Hepatic stellate cell (primary cell): ENCODE data around the gene RBM4B.

Source experiments
- DNase-seq: peaks from one replicate; pipeline ENCODE4 v3.0.0; 2011; ENCODE audit warnings: low spot score

Gene RBM4B

DNA sequence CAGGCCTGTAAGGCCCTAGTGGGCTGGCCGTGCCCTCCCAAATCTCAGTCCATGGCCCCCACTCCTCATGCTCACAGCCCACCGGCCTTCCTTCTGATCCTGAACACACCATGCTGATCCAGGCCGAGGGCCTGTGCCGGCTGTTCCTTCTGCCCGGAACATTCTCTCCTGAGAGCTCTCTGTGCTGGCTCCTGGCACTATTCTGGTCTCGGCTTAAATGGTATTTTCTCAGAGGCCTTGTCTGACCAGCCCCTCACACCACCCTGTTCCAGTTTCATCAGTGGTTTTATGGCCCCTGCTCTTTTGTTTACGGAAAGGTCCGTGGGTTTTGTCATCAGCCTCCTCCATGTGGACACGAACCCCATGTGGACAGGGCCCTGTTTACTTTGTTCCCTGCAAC lies 29.3 kb upstream of the RBM4B start:
- DNase-seq: no peak

DNA sequence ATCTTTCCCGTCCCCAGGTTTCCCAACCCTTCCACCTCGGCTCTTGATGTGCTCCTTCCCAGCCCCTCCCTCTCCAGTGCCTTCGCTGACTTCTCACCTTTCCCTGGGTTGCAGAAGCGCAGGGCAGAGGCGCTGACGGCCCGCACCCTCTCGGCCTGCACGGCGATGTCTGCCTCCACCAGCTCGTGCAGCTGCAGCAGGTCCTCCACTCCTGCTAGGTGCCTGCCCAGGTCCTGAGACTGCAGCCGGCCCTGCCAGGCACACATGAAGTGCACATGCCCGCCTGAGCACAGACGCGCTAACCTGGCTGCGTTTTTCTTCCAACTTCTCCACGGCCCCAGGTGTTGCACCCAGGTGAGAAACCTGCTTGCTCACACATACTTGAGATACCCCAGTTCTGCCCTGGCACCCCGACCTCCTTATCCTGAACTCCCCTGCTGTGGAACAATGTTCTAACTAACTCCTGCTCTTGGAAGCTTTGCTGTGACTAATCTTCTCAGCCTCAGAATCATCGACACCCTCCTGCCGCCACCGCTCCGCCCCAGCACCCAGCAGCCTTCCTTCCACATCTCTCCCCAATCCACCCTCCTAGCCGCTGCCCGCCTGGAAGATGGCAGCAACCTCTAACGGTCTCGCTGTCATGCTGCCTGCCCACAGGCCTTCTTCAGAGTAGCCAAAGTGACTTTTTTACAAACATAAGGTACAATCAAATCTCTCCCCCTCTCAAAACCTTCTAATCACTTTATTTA lies 28.1 kb upstream of the RBM4B start:
- no peak for DNase-seq

DNA sequence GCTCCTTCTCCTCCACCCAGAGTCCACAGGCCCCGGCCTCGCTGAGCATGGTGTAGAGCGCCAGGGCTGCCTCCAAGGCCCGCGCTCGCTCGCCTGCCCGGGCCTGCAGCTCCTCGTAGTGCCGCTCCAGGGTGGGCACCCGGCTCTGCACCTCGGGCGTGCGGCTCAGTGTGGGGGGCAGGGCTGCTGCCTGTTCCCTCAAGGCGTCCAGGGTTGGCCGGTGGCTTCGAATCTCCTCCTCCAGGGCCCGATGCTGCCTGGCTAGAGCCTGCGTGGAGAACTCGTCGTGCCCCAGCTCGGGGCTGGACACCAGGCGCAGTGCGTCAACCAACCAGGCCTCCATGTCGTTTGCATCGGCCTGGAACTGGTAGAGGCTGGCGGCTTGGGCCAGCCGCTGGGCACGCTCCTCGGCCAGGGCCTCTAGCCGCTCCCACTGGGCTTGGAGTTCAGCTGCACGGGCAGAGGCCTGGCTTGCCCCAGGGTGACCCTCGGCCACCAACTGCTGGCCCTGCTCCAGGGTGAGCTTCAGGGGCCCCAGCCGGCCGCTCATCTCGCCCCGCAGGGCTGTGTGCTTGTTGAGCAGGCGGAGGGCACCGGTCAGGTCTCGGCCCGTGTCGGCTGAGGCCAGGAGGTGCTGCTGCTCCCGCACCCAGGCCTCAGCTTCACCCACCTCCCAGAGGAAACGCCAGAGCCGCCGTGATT lies 27.1 kb upstream of the RBM4B start:
- DNase-seq: no peak

DNA sequence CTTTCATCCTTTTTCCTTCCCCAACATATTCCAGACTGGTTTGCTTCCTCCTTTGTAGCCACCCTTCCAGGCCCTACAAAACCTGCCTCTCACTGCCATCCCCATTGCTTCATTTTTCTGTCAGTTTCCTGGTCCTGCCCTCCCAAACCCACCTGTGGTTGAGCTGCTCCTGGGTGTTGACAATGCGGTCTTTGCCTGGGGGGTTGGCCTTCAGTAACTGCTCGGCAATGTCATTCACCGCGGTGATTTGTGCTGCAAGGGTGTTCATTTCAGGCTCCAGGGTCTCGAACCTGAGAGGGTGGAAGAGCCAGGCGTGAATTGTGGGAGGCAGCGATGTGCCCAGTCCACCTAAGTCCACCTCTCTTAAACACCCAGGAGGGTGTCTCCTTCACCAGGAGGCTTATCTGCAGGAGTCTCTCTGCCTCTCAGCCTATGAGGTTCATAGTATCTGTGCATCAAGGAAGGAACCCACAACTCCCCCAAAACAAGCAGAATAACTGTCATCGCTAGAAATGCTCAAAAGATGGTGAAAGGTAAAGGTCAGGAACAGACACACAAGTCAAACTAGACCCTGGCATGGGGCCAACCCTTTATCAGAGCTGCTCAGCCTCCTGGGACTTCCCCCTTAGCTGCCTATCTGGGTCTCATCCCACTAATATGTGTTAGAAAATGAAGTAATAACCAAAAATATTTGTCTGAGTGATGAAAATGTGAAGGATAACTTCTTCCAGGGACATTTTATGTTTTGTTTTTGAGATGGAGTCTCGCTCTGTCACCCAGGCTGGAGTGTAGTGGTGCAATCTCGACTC lies 23.9 kb upstream of the RBM4B start:
- DNase-seq: no peak

DNA sequence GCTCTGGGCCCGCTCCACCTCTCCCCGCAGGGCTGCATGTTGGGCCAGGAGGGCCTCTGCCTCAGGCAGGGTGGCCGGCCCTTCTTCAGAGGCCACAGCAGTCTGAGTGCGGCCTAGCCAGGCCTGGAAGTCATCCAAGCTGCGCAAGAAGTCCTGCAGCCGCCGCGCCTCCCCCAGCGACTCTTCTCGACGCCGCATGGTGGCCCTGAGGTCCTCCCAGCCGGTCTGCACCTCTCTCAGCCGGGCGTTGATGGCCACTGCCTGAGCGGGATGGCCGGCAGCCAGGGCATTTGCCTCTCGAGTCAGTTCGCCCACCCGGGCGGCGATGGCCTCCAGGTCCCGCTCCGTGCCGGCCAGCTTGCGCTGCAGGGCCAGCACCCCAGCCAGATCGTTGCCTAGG lies 23.1 kb upstream of the RBM4B start:
- DNase-seq: no peak

DNA sequence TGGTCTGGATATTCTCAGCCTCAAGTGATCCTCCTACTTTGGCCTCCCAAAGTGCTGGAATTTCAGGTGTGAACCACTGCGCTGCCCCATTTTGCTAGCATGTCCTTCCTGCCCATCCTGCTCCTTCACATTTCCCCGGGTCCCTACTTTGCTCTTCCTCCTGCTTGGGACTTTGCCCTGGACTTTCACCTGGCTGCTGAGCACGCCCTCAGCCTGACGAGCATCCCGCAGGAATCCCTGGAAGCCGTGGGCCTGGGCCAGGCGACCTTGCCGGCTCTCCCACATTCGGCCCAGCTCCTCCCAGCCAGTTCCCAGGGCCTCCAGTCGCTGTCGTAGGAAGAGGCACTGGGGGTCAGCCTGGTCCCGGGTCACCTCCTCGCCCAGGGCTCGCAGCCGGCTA lies 22.6 kb upstream of the RBM4B start:
- no peak for DNase-seq

DNA sequence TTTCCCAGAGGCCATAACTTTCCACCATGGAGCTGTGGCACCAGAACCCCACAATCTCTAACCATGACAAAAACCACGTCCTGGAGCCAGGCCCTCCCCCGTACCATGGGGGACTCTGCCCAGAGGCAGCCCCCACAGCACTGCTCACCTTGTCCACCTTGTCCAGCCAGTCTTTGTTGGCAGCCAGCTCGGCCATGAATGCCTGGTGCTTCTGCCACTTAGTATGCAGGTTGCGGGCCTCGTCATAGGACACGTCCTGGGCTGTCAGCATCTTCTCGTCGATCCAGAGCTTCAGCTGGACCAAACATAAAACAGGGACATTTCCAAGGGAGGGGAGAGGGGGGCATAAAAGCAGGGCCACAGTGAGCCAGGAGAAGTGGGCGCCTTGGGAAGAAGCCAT lies 20.8 kb upstream of the RBM4B start:
- no peak for DNase-seq

DNA sequence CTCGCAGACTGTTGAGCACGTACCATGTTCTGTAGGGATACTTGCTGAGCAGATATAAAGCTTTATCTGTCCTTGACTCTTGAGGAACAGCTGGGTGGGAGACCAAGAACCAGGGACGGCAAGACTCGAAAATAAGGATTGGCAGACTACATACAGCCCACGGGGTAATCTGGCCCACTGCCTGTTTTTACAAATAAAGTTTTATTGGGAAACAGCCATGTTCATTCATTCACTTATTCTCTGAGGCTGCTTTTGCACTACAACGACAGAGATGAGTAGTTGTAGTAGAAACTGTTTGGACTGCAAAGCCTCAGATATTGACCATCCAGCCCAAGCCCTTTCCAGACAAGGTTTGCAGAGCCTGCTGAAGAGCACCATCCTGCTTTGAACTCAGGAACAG lies 20.3 kb upstream of the RBM4B start:
- no peak for DNase-seq

DNA sequence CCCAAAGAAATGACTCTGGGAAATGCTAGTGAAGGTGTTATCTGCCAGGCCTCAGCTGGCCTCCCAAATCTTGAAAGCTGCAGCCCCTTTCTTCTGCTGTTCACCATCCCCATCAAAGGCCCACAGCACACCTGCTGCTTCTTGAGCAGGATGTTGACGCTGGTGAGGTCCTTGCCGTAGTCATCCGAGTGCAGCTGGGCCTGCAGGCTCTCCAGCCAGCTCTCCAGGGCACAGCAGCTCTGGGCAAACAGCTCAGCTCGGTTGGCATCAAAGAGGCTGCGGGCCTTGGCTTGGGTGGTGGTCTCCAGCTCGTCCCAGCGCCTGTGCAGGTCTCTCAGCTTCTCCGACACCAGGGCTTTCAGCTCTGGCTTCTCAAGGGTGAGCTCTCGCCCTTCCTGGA lies 18.5 kb upstream of the RBM4B start:
- no peak for DNase-seq

DNA sequence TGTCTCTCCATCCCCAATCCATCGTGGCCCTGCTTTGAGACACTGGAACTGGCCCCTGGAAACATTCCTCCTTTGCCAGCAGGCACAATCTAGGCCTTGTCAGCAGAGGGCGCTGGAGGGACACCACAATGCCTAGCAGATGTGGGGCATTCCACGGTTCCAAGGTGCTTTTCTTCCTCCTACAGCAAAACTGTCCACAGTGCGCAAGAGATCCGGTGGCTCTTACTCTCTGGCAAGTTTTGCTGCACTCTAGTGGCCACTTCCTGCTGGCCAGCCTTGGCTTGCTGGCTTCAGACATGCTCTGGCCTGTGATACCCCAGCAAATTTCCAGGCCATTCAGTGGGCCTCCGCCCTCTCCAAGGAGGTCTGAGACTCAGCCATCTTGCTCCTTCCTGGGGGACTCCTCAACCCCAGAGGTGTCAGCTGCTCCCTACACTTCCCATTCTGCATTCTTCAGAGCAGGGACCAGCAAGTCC lies 17.1 kb upstream of the RBM4B start:
- peak; percentile 97 for DNase-seq

DNA sequence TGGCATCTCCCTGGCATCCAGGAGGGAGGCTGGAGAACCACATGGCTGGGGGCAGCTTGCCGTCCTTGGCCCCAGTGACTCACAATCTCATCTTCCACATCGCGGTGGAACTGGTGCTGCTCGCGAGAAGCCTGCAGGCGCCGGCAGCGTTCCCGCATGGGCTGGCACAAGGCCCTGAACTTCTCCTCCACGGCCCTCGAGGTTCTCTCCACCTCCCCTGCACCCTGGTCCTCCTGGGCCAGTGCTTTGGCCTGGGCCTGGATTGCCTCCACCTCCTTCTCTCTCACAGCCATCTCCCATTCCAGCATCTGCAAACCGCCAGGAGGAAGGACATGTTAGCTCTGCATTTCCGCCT lies 16.3 kb upstream of the RBM4B start:
- DNase-seq: no peak

DNA sequence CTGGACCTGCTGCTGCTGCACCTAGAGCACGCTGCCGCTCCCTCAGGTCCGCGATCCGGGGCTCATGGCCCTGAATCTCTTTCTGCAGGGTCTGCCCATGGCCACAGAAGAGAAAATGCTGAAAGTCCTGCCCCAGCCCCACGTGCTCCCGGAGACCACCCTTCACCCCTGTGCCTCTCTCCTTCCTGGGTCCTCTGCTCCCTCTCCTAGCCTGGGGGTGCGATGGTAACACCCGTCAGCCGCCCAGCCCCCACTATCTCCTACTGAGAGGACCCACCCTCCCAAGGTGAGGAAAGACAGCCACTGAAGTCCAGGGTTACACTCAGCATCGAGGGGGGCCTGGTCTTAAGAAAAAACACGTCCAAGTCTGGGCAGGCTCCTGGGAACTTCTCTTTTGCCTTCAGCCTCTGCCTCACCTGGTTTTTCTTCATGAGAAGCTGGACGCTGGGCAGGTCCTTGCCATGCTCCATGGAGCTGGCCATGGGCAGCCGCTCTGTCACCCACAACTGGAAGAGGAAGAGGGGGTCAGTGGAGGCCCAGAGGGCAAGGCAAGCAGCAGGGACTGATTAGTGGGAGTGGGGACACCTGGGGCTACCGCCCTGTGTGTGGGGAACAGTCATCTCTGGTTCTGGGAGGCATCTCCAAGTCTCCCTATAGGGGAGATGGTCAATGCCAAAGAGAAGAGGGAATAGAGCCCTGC lies 15.8 kb upstream of the RBM4B start:
- DNase-seq: no peak

DNA sequence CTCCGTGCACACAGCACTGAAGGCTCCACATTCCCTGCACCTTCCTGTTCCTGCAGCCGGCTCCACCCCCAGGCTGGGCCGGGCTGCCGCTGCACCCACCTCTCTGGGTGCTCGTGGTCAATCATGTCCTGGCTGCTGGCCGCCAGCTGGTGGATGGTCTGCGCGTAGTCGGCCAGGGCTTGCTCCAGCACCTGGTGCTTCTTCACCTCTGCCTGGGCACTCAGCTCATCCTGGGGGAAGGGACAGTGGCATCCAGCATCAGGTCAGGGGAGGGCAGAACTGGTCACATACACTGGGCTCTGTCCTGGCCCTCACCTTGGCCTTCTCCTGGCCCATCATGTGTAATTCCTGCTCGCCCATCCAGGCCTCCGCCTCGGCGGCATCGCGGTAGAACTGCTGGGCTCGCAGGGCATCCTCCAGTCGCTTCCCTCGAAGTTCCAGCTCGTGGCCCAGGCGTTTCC lies 15.2 kb upstream of the RBM4B start:
- no peak for DNase-seq

DNA sequence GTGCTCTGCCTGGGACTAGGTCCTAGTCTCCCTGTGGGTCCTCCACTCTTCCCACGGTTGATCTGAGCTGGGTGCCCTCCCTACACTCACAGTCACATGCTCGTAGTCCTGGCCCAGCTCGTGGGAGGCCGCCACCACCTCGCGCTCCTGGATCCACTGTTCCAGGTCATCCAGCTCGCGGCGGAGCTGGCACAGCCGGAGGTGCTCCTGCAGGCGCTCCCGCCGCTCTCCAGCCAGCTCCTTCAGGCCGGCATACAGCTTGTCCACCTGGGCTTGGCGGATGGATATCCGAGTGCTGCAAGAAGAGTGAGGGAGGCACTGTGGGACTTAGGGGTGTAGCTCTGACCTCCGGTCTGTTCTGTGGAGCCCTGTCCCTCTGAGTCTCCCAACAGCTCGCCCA lies 14.8 kb upstream of the RBM4B start:
- DNase-seq: no peak

DNA sequence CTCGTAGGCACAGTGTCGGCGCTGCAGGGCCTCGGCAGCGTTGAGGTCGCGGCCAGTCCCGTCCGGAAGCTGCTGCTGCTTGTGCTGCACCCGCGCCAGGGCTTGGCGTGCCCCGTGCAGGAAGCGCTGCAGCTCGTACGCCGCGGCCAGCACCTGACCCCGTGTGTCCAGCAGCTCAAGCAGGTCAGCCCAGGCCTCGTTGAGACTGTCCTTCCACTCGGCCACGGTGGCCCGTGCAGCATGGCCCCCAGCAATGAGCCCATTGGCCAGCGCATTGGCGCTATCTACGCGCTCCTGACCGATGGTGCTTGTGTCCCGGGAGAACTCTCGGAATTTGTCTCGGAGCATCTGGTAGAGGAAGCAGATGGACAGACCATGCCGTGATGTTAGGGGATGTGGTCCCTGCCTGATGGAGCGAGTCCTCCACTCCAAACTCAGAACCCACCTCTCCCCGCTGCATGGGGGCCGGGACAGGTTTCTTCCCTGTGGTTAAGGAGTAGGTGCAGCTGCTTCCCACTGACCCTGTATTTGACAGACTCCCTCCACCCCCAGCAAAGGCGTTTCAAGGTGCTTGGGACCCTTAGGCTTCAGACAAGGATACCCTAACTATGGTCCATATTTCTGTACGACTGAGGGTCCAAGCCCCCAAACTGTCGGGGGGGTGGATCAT lies 13.8 kb upstream of the RBM4B start:
- no peak for DNase-seq

DNA sequence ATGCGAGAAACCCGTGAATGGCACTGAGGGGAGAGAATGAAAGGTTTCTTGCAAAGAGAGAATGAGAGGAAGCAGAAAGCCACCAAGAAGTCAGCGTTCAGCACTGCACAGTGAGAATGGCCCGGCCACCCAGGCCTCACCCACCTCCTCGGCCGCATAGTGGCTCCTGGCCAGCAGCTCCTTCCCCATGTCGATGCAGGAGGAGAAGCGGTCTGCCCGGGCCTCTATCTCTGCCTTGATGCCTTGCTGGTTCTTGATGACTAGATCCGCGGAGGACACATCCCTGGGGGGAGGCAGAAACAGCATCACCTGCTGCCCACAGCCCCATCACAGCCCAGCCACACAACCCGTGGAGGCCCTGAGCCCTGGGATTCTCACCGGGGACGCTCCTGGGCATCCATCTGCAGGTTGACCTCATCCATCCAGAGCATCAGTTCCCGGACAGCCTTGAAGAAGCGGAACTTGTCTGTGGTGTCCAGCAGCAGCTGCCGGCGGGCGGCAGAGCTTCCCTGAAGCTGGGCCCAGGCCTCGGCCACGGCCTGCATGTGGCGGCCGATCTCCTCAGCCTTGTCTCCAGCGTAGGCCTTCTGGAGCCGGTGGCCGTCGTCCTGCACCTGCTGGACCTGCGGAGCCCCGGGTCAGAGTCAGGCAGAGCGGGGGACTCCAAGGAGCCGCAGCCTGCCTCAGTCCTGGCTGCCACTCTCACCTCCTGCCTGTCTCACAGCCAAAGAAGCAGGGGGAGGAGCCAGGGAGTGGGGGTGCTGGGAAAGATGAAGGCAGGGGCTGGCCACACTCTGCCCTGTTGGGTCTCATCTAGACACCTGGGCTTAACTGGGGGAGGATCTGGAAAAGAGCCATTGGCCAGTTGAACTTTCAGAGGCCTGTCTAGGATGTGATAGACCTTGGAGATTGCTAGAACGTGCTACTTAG lies 12.2 kb upstream of the RBM4B start:
- no peak for DNase-seq

DNA sequence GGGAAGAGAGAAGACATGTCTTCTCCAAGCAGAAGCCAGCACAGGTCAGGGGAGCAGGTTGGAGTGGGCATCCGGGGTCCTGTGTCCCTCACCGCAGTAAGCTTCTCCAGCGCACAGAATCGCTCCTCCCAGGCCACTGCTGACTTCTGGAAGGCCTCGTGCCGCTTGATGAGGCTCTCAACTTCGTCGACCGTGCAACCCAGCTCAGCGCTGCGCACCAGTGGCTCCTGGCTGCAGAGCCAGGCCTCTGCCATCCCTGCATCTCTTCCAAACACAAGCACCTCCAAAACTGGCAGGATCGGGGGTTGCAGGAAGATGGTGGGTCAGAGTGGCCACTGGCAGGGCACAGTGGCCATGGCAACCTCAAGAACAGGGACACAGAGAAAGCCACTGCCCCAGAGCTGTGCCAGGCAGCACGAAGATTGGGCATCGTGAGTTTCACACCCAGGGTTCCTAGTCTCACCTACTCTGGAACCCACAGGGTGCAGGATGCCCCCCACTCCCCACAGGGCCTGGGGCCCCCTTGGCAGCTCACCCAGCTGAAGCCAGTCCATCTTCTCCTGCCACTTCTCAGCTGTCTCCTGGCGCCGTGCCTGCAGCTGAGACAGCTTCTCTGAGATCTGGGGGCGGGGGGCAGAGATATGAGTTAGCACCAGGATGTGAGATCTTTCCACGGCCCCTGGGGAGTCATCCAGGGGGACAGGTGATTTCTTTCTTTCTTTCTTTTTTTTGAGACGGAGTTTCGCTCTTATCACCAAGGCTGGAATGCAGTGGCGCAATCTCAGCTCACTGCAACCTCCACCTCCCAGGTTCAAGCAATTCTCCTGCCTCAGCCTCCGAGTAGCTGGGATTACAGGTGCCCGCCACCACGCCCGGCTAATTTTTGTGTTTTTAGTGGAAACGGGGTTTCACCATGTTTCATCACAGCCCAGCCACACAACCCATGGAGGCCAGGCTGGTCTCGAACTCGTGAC lies 11.2 kb upstream of the RBM4B start:
- DNase-seq: no peak

DNA sequence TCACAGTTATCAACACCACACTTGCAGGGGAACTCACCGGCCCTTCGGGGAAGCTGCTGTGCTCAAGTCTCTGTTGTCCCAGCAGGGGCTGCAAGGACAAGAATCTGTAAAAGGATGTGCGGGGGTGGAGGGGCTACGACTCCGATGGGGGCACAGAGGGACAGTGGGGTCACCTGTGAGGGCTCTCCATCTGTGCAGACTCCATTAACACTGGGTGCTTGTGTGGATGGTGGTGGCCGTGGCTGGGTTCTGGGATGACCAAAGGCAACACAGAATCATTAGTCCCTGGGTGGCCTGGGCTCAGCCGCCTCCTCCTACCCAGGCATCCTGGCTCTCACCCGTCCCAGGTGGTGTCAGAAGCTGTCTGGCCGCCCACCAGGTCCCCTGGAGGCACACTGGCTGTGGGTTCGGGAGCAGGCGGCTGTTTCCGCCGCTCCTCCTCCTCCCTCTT lies 10.2 kb upstream of the RBM4B start:
- no peak for DNase-seq
